Epithelial cell of esophagus (primary cell): ENCODE measurements around the gene SERINC5.
"Not testable (repeated sequence)": the region's sequence is repeated elsewhere in the genome, so short reads cannot be mapped to it uniquely, and the experiment has no call there.

ENCODE experiments used
- DNase-seq: peaks from one replicate; pipeline ENCODE4 v3.0.0; 2010; ENCODE audit warnings: low read depth
- H3K4me3 ChIP-seq: 2 replicates; pipeline ENCODE4 v1.5.1; 2011; ENCODE audit warnings: mild to moderate bottlenecking, low read length, control low read depth
- CTCF ChIP-seq: IDR thresholded peaks from 2 replicates; pipeline ENCODE4 v1.5.1; 2011; ENCODE audit warnings: low read depth, mild to moderate bottlenecking, low read length, control low read depth, inconsistent platforms; ENCODE audit not compliant: insufficient read depth; ENCODE audit errors: missing control alignments

Gene SERINC5

DNA sequence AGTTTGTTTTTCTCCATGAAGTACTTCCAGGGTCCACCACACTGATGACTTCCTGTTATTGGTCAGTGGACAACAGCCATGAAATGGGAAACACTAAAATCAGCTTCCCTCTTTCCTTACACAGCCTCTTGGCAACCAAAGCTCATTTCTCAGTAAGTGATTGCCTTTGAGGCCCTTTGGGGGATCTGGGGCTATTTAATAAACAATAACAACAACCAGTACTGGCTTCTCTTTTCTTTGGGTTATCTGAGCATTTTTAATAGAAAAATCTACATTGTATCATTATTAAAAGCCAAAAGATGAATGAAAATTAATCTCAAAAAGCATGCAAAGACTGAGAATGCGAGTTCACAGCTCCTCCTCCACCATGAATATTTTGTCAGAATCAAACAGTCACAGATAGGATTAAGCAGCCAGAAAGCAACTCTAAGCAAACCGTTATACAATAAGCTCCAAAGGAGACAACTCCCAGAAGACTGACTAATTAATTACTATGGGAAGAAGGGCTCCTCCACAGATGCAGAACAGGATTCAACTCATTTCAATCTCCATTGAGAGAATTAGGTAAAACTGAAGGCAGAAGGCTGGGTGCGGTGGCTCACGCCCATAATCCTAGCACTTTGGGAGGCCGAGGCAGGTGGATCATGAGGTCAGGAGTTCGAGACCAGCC is 68.3 kb downstream of the SERINC5 start:
- TF ChIP-seq CTCF: no peak
- H3K4me3 ChIP-seq: no peak overlapping the region
- DNase-seq: no peak

GRCh38 chr5:80185535-80185934 is 70.3 kb downstream of the SERINC5 start:
- not testable (repeated sequence) for DNase-seq, H3K4me3 ChIP-seq

GRCh38 chr5:80185095-80185494 is 70.8 kb downstream of the SERINC5 start:
- no peak for DNase-seq
- H3K4me3 ChIP-seq: no peak overlapping the region
- TF ChIP-seq CTCF: no peak

DNA sequence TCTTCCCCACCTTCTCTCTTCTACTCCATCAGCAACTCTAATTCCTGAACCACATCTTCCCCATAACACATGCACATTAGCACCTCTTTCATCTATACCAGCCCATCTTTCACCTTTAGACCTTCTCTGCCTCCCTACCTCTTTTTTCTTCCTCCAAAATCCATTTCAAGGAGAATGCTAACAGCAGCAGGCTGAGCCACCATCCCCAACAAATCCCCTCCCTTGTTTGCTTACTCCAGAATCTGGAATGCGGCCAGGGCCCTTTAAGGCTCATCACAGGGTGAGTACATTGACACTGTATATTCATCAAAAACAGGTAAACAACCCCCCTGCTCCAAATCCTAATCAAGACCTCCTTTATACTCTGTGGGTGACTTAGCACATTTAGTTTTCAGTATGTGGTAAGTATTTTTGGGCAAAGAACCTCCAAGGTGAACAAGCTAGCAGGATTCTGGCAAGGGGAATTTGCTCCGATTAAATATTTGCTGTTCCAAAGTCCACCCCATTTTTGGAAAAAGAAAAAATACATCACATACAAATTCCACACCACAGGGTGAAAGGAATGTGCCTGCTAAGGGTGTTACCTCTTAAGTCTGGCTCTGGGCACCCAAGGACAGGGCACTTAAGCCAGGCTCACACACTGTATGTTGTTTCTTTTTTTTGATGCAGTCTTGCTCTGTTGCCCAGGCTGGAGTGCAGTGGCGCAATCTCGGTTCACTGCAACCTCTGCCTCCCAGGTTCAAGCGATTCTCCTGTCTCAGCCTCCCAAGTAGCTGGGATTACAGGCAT is 71.4 kb downstream of the SERINC5 start:
- DNase-seq: peak; percentile 63
- TF ChIP-seq CTCF: no peak
- no peak overlapping the region for H3K4me3 ChIP-seq

- H3K4me3 ChIP-seq, DNase-seq: not testable (repeated sequence)
Measured at GRCh38 chr5:80183728-80184234, 72.1 kb downstream of the SERINC5 start.

GRCh38 chr5:80182809-80183580 is 72.9 kb downstream of the SERINC5 start:
- DNase-seq: peak; percentile 30
- no peak overlapping the region for H3K4me3 ChIP-seq

GRCh38 chr5:80181618-80182211 is 74.1 kb downstream of the SERINC5 start:
- no peak for TF ChIP-seq CTCF
- peak; percentile 92 for DNase-seq
- no peak overlapping the region for H3K4me3 ChIP-seq

More at GRCh38 chr5:80182809-80183580, 72.9 kb downstream of the SERINC5 start:
- TF ChIP-seq CTCF: no peak
